Adrenal gland (tissue), 12 donors: Measurements from ENCODE around the gene LRRC74A. TPM values are rescaled to one million over a fixed set of nuclear protein-coding genes. Genes with fewer than 3 reads are reported as not detected.

ENCODE experiments used
- DNase-seq, 7 donors: peaks; one replicate each; pipeline ENCODE4 v3.0.0-alpha.2; 2019 to 2020
- H3K27ac ChIP-seq, 5 donors: fragments of 200-600 bp; sonication (generic) in 4 of 5; 1 replicate in 3 of 5; 2 replicates in 2 of 5; pipeline versions ENCODE4 v1.5.1 to v1.8.0; 2016 to 2020; ENCODE audit warnings: mild to moderate bottlenecking in 1 of 5
- H3K27me3 ChIP-seq: fragments of 200-600 bp; 2 replicates; pipeline ENCODE4 v1.8.0; 2021
- H3K36me3 ChIP-seq, 2 donors: fragments of 200-600 bp; replicated peaks in 1 of 2; 1 replicate in 1 of 2; 2 replicates in 1 of 2; pipeline versions ENCODE4 v1.5.1 to v1.8.0; 2018 to 2022
- H3K4me1 ChIP-seq, 2 donors: fragments of 200-600 bp; replicated peaks in 1 of 2; 1 replicate in 1 of 2; 2 replicates in 1 of 2; pipeline versions ENCODE4 v1.5.1 to v1.8.0; 2018 to 2021
- H3K4me3 ChIP-seq, 4 donors: fragments of 200-600 bp; sonication (generic) in 3 of 4; one replicate each; pipeline ENCODE4 v1.5.1; 2016 to 2018
- H3K9me3 ChIP-seq, 3 donors: fragments of 200-600 bp; sonication (generic) in 1 of 3; replicated peaks in 1 of 3; 1 replicate in 2 of 3; 2 replicates in 1 of 3; pipeline versions ENCODE4 v1.5.1 to v1.8.0; 2016 to 2021
- CTCF ChIP-seq, 6 experiments: fragments of 450-650 bp in 4 of 6; fragments of 200-600 bp in 2 of 6; sonication (generic) in 1 of 6; IDR thresholded peaks; 1 replicate in 5 of 6; 2 replicates in 1 of 6; pipeline versions ENCODE4 v1.5.1 to v1.8.0; 2016 to 2021; ENCODE audit warnings: antibody characterized with exemption in 6 of 6, mild to moderate bottlenecking in 2 of 6, moderate library complexity in 1 of 6
- POLR2A ChIP-seq, 2 donors: fragments of 450-650 bp; IDR thresholded peaks; one replicate each; pipeline ENCODE4 v1.6.1; 2017; ENCODE audit warnings: antibody characterized with exemption in 2 of 2, mild to moderate bottlenecking in 2 of 2, moderate library complexity in 1 of 2
- WGBS, 4 donors: extraction: QIAGEN DNeasy Blood & Tissue Kit in 2 of 4; methylation state at CpG; one replicate each; pipeline versions ENCODE4 v1.1.5 to v1.1.7; 2013 to 2017; 5-methylcytosine and 5-hydroxymethylcytosine counted together
- intact Hi-C, 2 donors: fragments of 100-400 bp; cut with DNase I; formaldehyde crosslinking; loops; one replicate each; pipeline versions ENCODE4 v1.14.1 to v1.15.0; 2022 to 2023
- polyA plus RNA-seq, 3 donors: library from polyadenylated mRNA; stranded (reverse); fragments of 200-250 nt in 2 of 3; fragments of 350-450 nt in 1 of 3; fragmentation: Illumina TruSeq in 1 of 3; extraction: RNeasy Lipid Tissue Mini Kit (QIAGEN cat#74804) in 1 of 3; gene quantifications; one replicate each; pipeline ENCODE4 v1.2.3, GENCODE V29; 2013 to 2014
- total RNA-seq, 9 donors: library from RNA; depleted of rRNA in 4 of 9; stranded (reverse); fragments of >200 nt in 4 of 9; fragments of 120-200 nt in 1 of 9; fragmentation: NEBNext Ultra II Directional in 1 of 9; extraction: Animal tissue kit (Norgen Biotek cat#: 25700) in 1 of 9; gene quantifications; one replicate each; pipeline versions ENCODE4 v1.1.0 to v1.2.4, GENCODE V29; 2013 to 2023
- donor health status: healthy with polysubstance abuse.
- donor health status: Bipolar disorder and iron deficiency.
- donor health status: DM: yes; HTN: yes; CAD: no.
- donor health status: DM: no; HTN: no; CAD: no.
- donor health status: DM: no; HTN: no; CAD: no.
- donor health status: DM: yes; HTN: yes; CAD: no.

LRRC74A gene
- total and polyA plus RNA-seq, 12 donors: not detected

- no peak for DNase-seq
- Histone ChIP-seq H3K27ac (no peak overlapping the region), H3K27me3 (no peaks in the 10 kb centered on the region), H3K36me3 (peaks cover 0 to 14% of the 10 kb centered on the region in 2 donors), H3K4me3 (no peak overlapping the region), H3K9me3 (no peaks in the 10 kb centered on the region), H3K4me1 (peaks cover 17 to 29% of the 10 kb centered on the region in 2 donors)
- TF ChIP-seq CTCF (IDR thresholded peaks at IDR 0.05): no peak
- intact Hi-C loops: no loop called here
- 83 to 100% (median 96%) methylated on average over 3 to 7 of the region's 7 CpGs for WGBS, 4 donors
These were observed 46.8 kb upstream of the LRRC74A start for GRCh38 chr14:76779221-76780057.

- peak overlapping the region in 1 of 5 donors; percentile 13 for H3K27ac ChIP-seq
- H3K4me1 ChIP-seq: peaks cover 17 to 31% of the 10 kb centered on the region in 2 donors
- H3K27me3 ChIP-seq: no peaks in the 10 kb centered on the region
- no peaks in the 10 kb centered on the region for H3K9me3 ChIP-seq
- DNase-seq: no peak
- intact Hi-C loops: no loop called here
- H3K4me3 ChIP-seq: no peak overlapping the region
- WGBS, 4 donors: 95 to 100% (median 99%) methylated on average over 2 of the region's 2 CpGs
- TF ChIP-seq POLR2A (IDR thresholded peaks at IDR 0.05) (no peak), CTCF (IDR thresholded peaks at IDR 0.05) (no peak)
- peaks cover 0 to 14% of the 10 kb centered on the region in 2 donors for H3K36me3 ChIP-seq
These were observed 46.2 kb upstream of the LRRC74A start for GRCh38 chr14:76780058-76780345.

- Histone ChIP-seq H3K9me3 (no peaks in the 10 kb centered on the region), H3K4me3 (no peak overlapping the region), H3K27me3 (no peaks in the 10 kb centered on the region), H3K27ac (peak overlapping the region in 2 of 5 donors; percentile 13 to 52), H3K4me1 (peaks cover 17 to 31% of the 10 kb centered on the region in 2 donors), H3K36me3 (peaks cover 0 to 14% of the 10 kb centered on the region in 2 donors)
- intact Hi-C loops: no loop called here
- TF ChIP-seq POLR2A (IDR thresholded peaks at IDR 0.05) (no peak), CTCF (IDR thresholded peaks at IDR 0.05) (no peak)
- DNase-seq: no peak
- WGBS, 4 donors: 67 to 74% (median 69%) methylated on average over 5 of the region's 5 CpGs
These were observed 45.8 kb upstream of the LRRC74A start for GRCh38 chr14:76780360-76780759.

- TF ChIP-seq POLR2A (IDR thresholded peaks at IDR 0.05) (no peak), CTCF (IDR thresholded peaks at IDR 0.05) (no peak)
- DNase-seq: peak in 5 of 7 donors; percentile 68 to 79 (median 71)
- WGBS, 4 donors: 64 to 71% (median 67%) methylated on average over 9 to 11 of the region's 11 CpGs
- intact Hi-C loops: no loop called here
- no peak overlapping the region for H3K4me3 ChIP-seq
- H3K36me3 ChIP-seq: peaks cover 0 to 14% of the 10 kb centered on the region in 2 donors
- H3K27ac ChIP-seq: peak overlapping the region in 3 of 5 donors; percentile 6 to 58 (median 52)
- H3K27me3 ChIP-seq: no peaks in the 10 kb centered on the region
- no peaks in the 10 kb centered on the region for H3K9me3 ChIP-seq
- peaks cover 17 to 28% of the 10 kb centered on the region in 2 donors for H3K4me1 ChIP-seq
These were observed 45.1 kb upstream of the LRRC74A start for GRCh38 chr14:76780875-76781647.
